Kidney epithelial cell (primary cell): ENCODE results near the gene MKNK2. TPM values are rescaled to one million over a fixed set of nuclear protein-coding genes. Genes with fewer than 3 reads are reported as not detected.

Source experiments
- DNase-seq: peaks from one replicate; pipeline ENCODE4 v3.0.0-alpha.2; 2010; ENCODE audit warnings: low read depth
- H3K27me3 ChIP-seq: 2 replicates; pipeline ENCODE4 v1.6.0; 2011; ENCODE audit warnings: low read length; ENCODE audit not compliant: control insufficient read depth, insufficient read depth
- H3K36me3 ChIP-seq: 2 replicates; pipeline ENCODE4 v1.5.1; 2011; ENCODE audit warnings: low read length; ENCODE audit not compliant: control insufficient read depth, insufficient read depth
- H3K4me3 ChIP-seq: 2 replicates; pipeline ENCODE4 v1.5.1; 2011; ENCODE audit warnings: low read depth, mild to moderate bottlenecking, control low read depth, low read length
- total RNA-seq: library from RNA; depleted of rRNA; stranded (reverse); fragments of >200 nt; gene quantifications from 2 replicates; pipeline ENCODE4 v1.2.3, GENCODE V29; 2015
- TF ChIP-seq, protein P1 (sequence below): IDR thresholded peaks from 2 replicates; pipeline ENCODE4 v1.5.1; 2011; ENCODE audit warnings: mild to moderate bottlenecking, moderate library complexity, low read length, control low read depth, inconsistent platforms; ENCODE audit not compliant: insufficient read depth, poor library complexity, severe bottlenecking

MKNK2 gene
- total RNA-seq, 1 donor from 2014 or later: 253 TPM

DNA sequence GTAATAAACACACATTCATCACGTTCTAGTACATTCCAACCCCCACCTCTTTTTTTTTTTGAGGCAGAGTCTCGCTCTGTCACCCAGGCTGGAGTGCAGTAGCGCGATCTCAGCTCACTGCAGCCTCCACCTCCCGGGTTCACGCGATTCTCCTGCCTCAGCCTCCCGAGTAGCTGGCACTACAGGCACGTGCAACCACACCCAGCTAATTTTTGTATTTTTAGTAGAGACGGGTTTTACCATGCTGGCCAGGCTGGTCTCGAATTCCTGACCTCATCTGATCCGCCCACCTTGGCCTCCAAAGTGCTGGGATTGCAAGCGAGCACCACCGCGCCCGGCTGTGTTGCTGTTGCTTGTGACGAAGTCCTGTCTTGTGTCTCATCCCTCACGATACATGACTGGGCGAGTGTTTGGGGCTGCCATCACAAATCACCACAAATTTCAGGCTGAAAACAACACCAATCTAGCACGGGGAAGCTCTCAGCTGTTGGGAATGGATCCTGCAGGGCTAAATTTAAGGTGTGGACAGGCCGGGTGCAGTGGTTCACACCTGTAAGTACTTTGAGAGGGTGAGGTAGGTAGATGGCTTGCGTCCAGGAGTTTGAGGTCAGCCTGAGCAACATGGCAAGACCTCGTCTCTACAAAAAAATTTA lies 29.4 kb upstream of the MKNK2 start:
- peaks cover 4% of the 10 kb centered on the region for H3K36me3 ChIP-seq
- no peak for DNase-seq
- no peaks in the 10 kb centered on the region for H3K27me3 ChIP-seq
- TF ChIP-seq, protein P1, sequence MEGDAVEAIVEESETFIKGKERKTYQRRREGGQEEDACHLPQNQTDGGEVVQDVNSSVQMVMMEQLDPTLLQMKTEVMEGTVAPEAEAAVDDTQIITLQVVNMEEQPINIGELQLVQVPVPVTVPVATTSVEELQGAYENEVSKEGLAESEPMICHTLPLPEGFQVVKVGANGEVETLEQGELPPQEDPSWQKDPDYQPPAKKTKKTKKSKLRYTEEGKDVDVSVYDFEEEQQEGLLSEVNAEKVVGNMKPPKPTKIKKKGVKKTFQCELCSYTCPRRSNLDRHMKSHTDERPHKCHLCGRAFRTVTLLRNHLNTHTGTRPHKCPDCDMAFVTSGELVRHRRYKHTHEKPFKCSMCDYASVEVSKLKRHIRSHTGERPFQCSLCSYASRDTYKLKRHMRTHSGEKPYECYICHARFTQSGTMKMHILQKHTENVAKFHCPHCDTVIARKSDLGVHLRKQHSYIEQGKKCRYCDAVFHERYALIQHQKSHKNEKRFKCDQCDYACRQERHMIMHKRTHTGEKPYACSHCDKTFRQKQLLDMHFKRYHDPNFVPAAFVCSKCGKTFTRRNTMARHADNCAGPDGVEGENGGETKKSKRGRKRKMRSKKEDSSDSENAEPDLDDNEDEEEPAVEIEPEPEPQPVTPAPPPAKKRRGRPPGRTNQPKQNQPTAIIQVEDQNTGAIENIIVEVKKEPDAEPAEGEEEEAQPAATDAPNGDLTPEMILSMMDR: no peak
- no peak overlapping the region for H3K4me3 ChIP-seq

DNA sequence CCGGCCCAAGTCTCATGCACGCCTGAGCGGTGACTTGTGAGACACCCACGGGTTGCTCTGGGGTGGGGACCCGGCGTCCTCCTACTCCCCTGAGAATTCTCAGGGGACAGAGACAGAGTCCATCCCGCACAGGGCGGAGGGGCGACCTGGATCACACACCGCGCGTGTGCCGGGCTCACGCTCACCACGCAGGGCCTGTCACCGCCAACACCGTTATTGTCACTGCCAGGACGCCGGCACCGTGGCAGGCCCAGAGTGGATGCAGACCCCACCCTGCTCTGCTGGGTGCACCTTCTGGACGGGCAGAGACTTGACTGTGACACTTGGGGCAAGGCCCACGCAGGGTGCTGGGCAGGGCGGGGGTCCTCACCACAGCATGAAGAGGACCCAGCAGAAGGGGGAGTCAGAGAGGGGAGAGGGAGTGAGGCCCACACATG lies 28.8 kb upstream of the MKNK2 start:
- TF ChIP-seq, protein P1: no peak
- H3K36me3 ChIP-seq: peaks cover 4% of the 10 kb centered on the region

DNA sequence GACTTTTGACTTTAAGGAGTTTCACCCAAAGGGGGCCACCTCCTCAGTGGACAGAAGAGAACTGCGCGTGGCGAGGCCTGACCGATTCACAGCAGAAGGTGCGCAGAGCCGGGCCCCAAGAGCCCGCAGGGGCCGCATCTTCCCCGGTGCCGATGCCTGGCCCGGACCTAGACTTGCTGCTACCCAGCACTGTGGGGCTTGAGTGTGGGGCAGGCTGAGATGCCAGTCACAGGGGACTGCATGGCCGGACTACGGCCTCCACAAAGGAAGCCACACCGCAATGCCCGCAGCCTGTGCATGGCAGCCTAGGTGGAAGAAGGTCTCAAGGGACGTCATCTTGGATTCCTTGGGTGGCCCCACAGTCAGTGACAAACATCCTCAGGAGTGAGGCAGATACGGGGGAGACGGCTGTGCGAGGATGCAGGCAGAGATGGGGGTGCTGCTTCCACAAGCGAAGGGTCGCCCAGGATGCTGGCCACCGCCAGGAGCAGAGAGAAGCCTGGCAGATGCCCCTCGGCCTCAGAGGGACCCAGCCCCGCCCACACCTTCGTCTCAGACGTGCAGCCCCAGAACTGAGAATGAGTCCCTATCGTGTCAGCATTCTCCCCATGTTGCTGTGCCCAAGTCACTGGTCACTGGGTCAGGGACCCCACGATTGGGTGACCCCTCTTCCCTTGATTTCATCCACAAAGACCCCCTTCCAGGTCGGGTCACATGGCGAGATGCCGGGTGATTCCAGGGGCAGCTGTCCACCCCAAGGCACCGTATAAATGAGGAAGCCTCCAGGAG lies 28.2 kb upstream of the MKNK2 start:
- Histone ChIP-seq H3K27me3 (no peaks in the 10 kb centered on the region), H3K36me3 (peaks cover 4% of the 10 kb centered on the region), H3K4me3 (no peak overlapping the region)
- TF ChIP-seq, protein P1: no peak
- no peak for DNase-seq

More for the DNA sequence above, 28.8 kb upstream of the MKNK2 start:
- H3K27me3 ChIP-seq: no peaks in the 10 kb centered on the region
- H3K4me3 ChIP-seq: no peak overlapping the region
- no peak for DNase-seq

DNA sequence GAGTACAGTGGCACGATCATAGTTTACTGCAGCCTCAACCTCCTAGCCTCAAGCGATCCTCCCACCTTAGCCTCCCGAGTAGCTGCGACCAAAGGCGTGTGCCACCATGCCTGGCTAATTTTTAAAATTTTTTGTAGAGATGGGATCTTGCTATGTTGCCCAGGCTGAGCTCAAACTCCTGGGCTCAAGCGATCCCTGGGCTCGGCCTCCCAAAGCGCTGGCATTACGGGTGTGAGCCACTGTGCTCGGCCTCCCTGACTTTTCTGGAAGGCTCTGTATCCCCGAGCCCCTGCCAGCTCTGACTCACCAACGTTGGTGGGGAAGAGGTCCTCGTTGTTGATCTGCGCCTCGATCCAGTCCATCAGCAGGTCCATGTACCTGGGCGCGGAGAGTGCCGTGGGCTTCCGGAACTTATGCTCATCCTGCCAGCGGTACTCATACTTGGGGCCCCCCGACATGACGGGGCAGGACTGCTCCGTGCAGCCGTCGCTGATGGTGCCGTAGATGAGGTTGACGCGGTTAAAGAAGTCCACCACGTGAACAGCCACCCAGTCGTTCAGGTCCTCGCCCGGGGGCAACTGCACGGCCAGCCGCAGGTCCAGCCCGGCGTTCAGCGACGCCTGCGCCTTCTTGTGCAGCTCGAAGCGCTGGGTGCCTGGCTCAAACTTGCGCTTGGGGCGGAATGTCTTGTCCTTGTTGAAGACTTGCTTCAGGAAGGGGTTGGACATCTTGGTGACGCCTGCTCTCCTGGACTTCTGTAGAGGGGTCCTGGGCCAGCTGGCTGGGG lies 27.0 kb upstream of the MKNK2 start:
- H3K27me3 ChIP-seq: no peaks in the 10 kb centered on the region
- H3K36me3 ChIP-seq: peaks cover 4% of the 10 kb centered on the region
- DNase-seq: no peak
- TF ChIP-seq, protein P1: no peak
- H3K4me3 ChIP-seq: no peak overlapping the region

DNA sequence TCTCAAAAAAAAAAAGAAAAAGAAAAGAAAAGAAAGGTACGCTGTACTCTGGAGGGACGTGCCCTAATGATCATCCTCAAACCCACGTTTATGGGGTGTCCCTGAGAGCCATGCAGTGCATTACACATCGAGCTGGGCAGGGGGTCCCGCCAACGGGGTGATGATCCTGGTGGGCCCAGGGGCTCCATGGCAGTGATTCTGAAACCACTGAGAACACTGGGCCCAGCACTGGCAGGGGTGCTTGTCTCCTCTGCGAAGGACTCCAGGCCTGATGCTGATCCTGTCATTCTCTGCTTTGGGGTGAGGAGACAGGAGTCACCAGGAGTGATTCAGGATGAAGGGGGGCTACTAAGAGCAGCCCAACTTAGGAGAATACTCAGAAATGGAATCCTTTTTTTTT lies 26.4 kb upstream of the MKNK2 start:
- Histone ChIP-seq H3K4me3 (no peak overlapping the region), H3K36me3 (peaks cover 3% of the 10 kb centered on the region), H3K27me3 (no peaks in the 10 kb centered on the region)
- no peak for DNase-seq
- TF ChIP-seq, protein P1: no peak
